ENCODE measurements around the gene RTN4R. TPM values are rescaled to one million over a fixed set of nuclear protein-coding genes. Genes with fewer than 3 reads are reported as not detected.
"Not testable (repeated sequence)": the region's sequence is repeated elsewhere in the genome, so short reads cannot be mapped to it uniquely, and the experiment has no call there.

The RTN4R gene
- total RNA-seq, 2 donors from 2014 or later = 0.48 to 0.78 TPM

- not testable (repeated sequence) for H3K4me3 Mint-ChIP-seq; H3K27ac Mint-ChIP-seq; H3K27me3 Mint-ChIP-seq; H3K9me3 Mint-ChIP-seq; DNase-seq (ENCODE audit: low spot score); H3K36me3 Mint-ChIP-seq; H3K4me1 Mint-ChIP-seq (ENCODE audit: low read depth in 2 of 2); ATAC-seq
These were observed 2.1 kb downstream of the RTN4R start for GRCh38 chr22:20265772-20266666.

GRCh38 chr22:20264614-20265452 lies 3.3 kb downstream of the RTN4R start:
- H3K27ac Mint-ChIP-seq = no peak overlapping the region
- no peak for DNase-seq (ENCODE audit: low spot score)
- no peaks in the 10 kb centered on the region for H3K36me3 Mint-ChIP-seq
- peaks cover 0 to 5% of the 10 kb centered on the region in 2 donors for H3K4me1 Mint-ChIP-seq (ENCODE audit: low read depth in 2 of 2)
- no peaks in the 10 kb centered on the region for H3K27me3 Mint-ChIP-seq
- no peak overlapping the region for H3K4me3 Mint-ChIP-seq
- ATAC-seq = no peak
- no peaks in the 10 kb centered on the region for H3K9me3 Mint-ChIP-seq

- ATAC-seq; H3K4me3 Mint-ChIP-seq; H3K27ac Mint-ChIP-seq; H3K4me1 Mint-ChIP-seq (ENCODE audit: low read depth in 2 of 2); H3K27me3 Mint-ChIP-seq; H3K36me3 Mint-ChIP-seq; H3K9me3 Mint-ChIP-seq; DNase-seq (ENCODE audit: low spot score): not testable (repeated sequence)
These were observed 4.5 kb downstream of the RTN4R start for GRCh38 chr22:20263404-20264281.

- H3K4me1 Mint-ChIP-seq (ENCODE audit: low read depth in 2 of 2) = peaks cover 0 to 3% of the 10 kb centered on the region in 2 donors
- DNase-seq (ENCODE audit: low spot score) (no peak), ATAC-seq (no peak)
- H3K27ac Mint-ChIP-seq = no peak overlapping the region
- H3K9me3 Mint-ChIP-seq = no peaks in the 10 kb centered on the region
- no peaks in the 10 kb centered on the region for H3K27me3 Mint-ChIP-seq
- no peak overlapping the region for H3K4me3 Mint-ChIP-seq
- no peaks in the 10 kb centered on the region for H3K36me3 Mint-ChIP-seq
These were observed 5.5 kb downstream of the RTN4R start for GRCh38 chr22:20262582-20263147.

- DNase-seq (ENCODE audit: low spot score) = no peak
- no peak overlapping the region for H3K27ac Mint-ChIP-seq
- no peaks in the 10 kb centered on the region for H3K27me3 Mint-ChIP-seq
- no peak overlapping the region for H3K4me3 Mint-ChIP-seq
- no peaks in the 10 kb centered on the region for H3K36me3 Mint-ChIP-seq
- no peak for ATAC-seq
- no peaks in the 10 kb centered on the region for H3K9me3 Mint-ChIP-seq
- H3K4me1 Mint-ChIP-seq (ENCODE audit: low read depth in 2 of 2) = peaks cover 0 to 3% of the 10 kb centered on the region in 2 donors
These were observed 6.1 kb downstream of the RTN4R start for GRCh38 chr22:20261848-20262581.

DNA sequence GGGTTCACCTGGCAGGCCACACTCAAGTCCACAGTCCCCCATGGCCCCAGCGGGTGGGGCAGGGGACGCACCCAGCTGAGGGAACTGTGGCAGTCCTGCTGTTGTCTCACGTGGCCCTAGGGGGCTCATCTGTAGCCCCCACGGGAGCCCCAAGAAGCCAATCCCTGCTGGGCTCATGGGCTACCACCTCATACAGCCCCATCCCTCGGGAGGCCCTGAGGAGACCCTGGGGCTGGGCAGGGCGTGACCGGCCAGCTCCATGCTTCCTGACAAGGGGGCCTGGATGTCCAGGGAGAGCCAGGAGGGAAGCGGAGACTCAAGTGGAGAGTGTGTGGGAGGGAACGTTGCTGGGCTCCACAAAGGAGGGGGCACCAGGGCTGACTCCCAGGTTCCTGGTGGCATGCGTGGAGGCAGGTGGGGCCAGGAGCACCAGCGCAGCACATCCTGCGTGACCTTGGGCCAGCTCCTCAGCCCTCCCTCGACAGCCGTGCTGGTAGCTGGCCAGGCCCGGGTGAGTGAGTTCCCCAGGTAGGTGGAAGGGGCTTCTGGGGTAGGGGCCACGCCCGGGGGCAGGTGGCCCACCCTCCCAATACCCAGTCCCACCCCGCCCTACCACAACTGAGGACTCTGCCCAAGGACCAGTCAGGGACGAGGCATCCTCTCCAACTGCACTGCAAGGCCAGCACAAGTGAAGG lies 7.9 kb downstream of the RTN4R start:
- H3K4me3 Mint-ChIP-seq = no peak overlapping the region
- H3K9me3 Mint-ChIP-seq = no peaks in the 10 kb centered on the region
- H3K36me3 Mint-ChIP-seq = no peaks in the 10 kb centered on the region
- no peaks in the 10 kb centered on the region for H3K4me1 Mint-ChIP-seq (ENCODE audit: low read depth in 2 of 2)
- H3K27me3 Mint-ChIP-seq = no peaks in the 10 kb centered on the region
- no peak overlapping the region for H3K27ac Mint-ChIP-seq
- no peak for DNase-seq (ENCODE audit: low spot score)
- ATAC-seq = no peak

DNA sequence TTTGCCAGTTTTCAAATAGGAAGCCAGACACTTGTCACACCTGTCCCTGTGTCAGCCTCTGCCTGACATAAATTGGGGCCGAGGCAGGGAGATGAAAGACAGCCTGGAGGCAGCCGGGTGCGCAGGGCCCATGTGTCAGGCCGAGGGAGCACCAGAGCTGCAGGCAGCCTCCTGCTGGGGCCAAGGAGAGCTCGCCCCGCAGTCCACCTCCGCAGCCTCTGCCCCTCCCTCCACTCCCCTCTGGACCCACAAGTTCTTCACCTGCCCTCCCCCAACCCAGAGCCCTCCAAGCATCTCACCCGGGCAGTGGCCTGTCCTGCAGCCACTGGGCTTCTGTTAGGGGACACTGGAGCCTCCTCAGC lies 8.8 kb downstream of the RTN4R start:
- Mint-ChIP-seq H3K4me1 (ENCODE audit: low read depth in 2 of 2) (no peaks in the 10 kb centered on the region), H3K27ac (no peak overlapping the region), H3K36me3 (no peaks in the 10 kb centered on the region), H3K9me3 (no peaks in the 10 kb centered on the region), H3K4me3 (no peak overlapping the region), H3K27me3 (no peaks in the 10 kb centered on the region)
- ATAC-seq (no peak), DNase-seq (ENCODE audit: low spot score) (no peak)

DNA sequence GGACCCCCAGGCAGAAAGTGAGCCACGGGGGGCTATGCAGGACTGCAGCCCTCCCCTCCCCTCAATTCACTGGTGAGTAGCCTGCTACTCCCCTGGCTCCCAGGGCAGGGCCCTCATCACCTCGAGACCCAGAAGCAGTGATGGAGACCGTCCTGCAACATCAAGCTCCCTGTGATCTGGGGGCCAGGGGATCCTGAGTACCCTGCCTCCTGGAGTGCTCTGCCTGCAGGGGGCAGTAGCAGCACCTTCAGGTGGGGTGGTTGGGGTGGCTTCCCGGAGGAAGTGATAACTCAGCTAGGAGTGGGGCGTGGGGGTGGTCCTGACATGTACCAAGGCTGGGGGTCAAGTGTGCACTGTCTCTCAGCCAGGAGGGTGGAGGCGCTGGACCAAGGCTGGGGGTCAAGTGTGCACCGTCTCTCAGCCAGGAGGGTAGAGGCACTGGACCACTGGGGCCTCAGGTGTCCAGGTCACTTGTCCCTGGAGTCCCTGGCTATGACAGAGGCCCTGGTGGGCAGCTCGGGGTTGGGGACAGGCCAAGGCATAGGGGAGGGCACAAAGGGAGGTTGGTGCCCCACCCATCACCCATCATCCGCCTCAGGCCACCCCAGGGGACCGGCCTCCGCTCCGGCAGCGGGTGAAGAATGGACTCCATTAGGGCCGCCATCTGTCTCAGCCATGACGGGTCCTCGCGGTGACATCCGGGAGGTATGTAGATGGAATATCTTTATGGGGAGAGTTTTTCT lies 9.4 kb downstream of the RTN4R start:
- no peaks in the 10 kb centered on the region for H3K9me3 Mint-ChIP-seq
- no peak for ATAC-seq
- no peak for DNase-seq (ENCODE audit: low spot score)
- no peak overlapping the region for H3K27ac Mint-ChIP-seq
- no peaks in the 10 kb centered on the region for H3K27me3 Mint-ChIP-seq
- no peak overlapping the region for H3K4me3 Mint-ChIP-seq
- no peaks in the 10 kb centered on the region for H3K36me3 Mint-ChIP-seq
- no peaks in the 10 kb centered on the region for H3K4me1 Mint-ChIP-seq (ENCODE audit: low read depth in 2 of 2)

GRCh38 chr22:20258021-20258299 lies 10.2 kb downstream of the RTN4R start:
- H3K4me1 Mint-ChIP-seq (ENCODE audit: low read depth in 2 of 2) = no peaks in the 10 kb centered on the region
- H3K4me3 Mint-ChIP-seq = no peak overlapping the region
- no peak for DNase-seq (ENCODE audit: low spot score)
- ATAC-seq = no peak
- no peaks in the 10 kb centered on the region for H3K9me3 Mint-ChIP-seq
- H3K27ac Mint-ChIP-seq = no peak overlapping the region
- no peaks in the 10 kb centered on the region for H3K36me3 Mint-ChIP-seq
- no peaks in the 10 kb centered on the region for H3K27me3 Mint-ChIP-seq

DNA sequence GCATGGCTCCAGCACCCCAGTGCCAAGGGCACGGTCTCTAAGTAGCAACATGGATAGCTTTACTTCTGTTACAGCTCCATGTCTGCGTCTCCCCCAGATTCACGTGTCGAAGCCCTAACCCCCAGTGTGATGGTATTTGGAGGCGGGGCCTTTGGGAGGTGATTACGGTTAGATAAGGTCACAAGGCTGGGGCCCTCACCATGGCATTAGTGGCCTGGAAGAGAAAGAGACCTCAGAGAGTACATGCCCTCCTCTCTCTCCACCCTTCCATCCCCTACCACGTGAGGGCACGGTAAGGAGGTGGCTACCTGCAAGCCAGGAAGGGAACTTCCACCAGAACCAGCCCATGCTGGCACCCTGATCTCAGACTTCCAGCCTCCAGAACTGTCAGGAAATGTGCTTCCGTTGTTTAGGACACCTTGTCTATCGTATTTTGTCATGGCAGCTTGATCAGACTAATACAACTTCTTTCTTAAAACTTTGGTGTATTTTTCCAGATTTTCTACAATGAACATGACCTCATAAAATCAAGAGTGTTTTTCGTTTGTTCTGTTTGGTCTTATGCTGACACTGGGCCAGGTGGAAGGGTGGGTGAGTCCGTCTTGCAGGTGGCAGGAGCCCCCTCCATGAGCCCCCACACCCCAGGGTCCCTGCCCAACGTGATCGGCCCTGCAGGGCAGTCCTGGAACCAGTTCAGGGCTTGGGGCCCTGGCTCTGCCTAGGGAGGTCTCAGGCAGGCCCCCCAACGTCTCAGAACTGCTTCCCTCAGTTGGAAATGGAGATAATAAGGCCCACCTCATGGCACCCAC lies 10.7 kb downstream of the RTN4R start:
- no peaks in the 10 kb centered on the region for H3K27me3 Mint-ChIP-seq
- H3K36me3 Mint-ChIP-seq = no peaks in the 10 kb centered on the region
- DNase-seq (ENCODE audit: low spot score) (no peak), ATAC-seq (no peak)
- no peaks in the 10 kb centered on the region for H3K4me1 Mint-ChIP-seq (ENCODE audit: low read depth in 2 of 2)
- no peak overlapping the region for H3K27ac Mint-ChIP-seq
- H3K4me3 Mint-ChIP-seq = no peak overlapping the region
- H3K9me3 Mint-ChIP-seq = no peaks in the 10 kb centered on the region

- ATAC-seq (no peak), DNase-seq (ENCODE audit: low spot score) (no peak)
- no peak overlapping the region for H3K4me3 Mint-ChIP-seq
- H3K27me3 Mint-ChIP-seq = no peaks in the 10 kb centered on the region
- H3K4me1 Mint-ChIP-seq (ENCODE audit: low read depth in 2 of 2) = no peaks in the 10 kb centered on the region
- H3K27ac Mint-ChIP-seq = no peak overlapping the region
- H3K9me3 Mint-ChIP-seq = no peaks in the 10 kb centered on the region
- H3K36me3 Mint-ChIP-seq = no peaks in the 10 kb centered on the region
These were observed 11.4 kb downstream of the RTN4R start for GRCh38 chr22:20256551-20257211.
